ENCODE data around the gene NACC1. TPM values are rescaled to one million over a fixed set of nuclear protein-coding genes. Genes with fewer than 3 reads are reported as not detected.

Gene NACC1
- total RNA-seq, 1 donor from 2014 or later, result 62.1 TPM

- H3K4me3 Mint-ChIP-seq, result peak overlapping the region; percentile 21
Observed at GRCh38 chr19:13169769-13170168, 51.7 kb downstream of the NACC1 start.

GRCh38 chr19:13171146-13171545 is 53.1 kb downstream of the NACC1 start:
- Mint-ChIP-seq H3K36me3 (ENCODE audit: low read depth) (no peaks in the 10 kb centered on the region), H3K4me3 (peak overlapping the region; percentile 5), H3K27me3 (no peaks in the 10 kb centered on the region), H3K9me3 (no peaks in the 10 kb centered on the region), H3K4me1 (peaks cover 79% of the 10 kb centered on the region), H3K27ac (peak overlapping the region; percentile 98)
- CTCF ChIA-PET, result interaction anchor here (5.3 to 5.5 kb wide), 2 partner anchors 15 to 24 kb away, joined by 33 to 38 read pairs; no protein-coding TSS in a partner anchor
- POLR2A ChIA-PET, result interaction anchor here (0.7 to 11.6 kb wide), 5 partner anchors 11 to 24 kb away, joined by 3 to 258 read pairs (median 4); partner anchors contain the start of genes IER2 and STX10
- no peak for DNase-seq
- intact Hi-C loops (cut with micrococcal nuclease), result no loop called here
- TF ChIP-seq CTCF (IDR thresholded peaks at IDR 0.05), result no peak
- ATAC-seq (ENCODE audit: low read depth), result no peak

More at GRCh38 chr19:13169769-13170168, 51.7 kb downstream of the NACC1 start:
- Mint-ChIP-seq H3K27me3 (no peaks in the 10 kb centered on the region), H3K4me1 (peaks cover 91% of the 10 kb centered on the region), H3K27ac (peak overlapping the region; percentile 98), H3K9me3 (no peaks in the 10 kb centered on the region), H3K36me3 (ENCODE audit: low read depth) (no peaks in the 10 kb centered on the region)
- ChIA-PET POLR2A (interaction anchor here (0.5 to 11.6 kb wide), 9 partner anchors 10 to 99 kb away, joined by 3 to 413 read pairs (median 7); partner anchors contain the start of genes IER2 and STX10), CTCF (interaction anchor here (1.1 to 5.5 kb wide), 5 partner anchors 13 to 65 kb away, joined by 3 to 38 read pairs (median 3); partner anchors contain the start of genes IER2 and STX10)
- TF ChIP-seq CTCF (IDR thresholded peaks at IDR 0.05), result no peak
- no peak for ATAC-seq (ENCODE audit: low read depth)
- DNase-seq, result no peak
- intact Hi-C loops (cut with micrococcal nuclease), result no loop called here

DNA sequence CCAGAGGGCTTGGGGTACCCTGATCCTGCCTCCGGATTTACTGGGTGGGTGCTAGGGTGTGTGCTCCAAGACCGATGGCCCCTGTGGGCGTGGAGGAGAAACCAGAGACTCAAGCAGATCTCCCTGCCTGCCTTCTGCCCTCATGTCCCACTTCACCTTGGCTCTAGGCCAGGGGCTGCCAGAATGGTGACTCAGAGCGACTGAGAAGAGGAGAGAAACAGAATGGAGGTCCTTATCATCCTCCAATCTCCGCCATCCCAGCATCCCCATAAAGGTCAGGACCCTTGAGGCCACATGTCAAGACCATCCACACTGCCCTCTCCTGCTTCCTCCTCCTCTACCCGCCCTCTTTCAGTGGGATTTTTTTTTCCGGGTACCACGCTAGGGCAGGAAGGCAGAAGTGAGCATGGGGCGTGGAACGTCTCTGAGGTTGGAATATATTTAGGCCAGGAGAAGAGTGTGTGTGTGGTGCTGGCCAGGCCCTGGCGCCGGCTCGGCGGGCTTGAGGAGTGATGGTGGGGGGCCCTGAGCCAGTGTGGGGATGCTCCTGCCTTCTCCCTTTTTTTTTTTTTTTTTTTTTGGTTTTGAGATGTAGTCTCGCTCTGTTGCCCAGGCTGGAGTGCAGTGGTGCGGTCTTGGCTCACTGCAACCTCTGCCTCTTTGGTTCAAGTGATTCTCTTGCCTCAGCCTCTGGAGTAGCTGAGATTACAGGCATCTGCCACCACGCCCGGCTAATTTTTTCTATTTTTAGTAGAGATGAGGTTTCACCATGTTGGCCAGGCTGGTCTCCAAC is 54.5 kb downstream of the NACC1 start:
- TF ChIP-seq CTCF (IDR thresholded peaks at IDR 0.05), result no peak

GRCh38 chr19:13173139-13173737 is 55.2 kb downstream of the NACC1 start:
- Mint-ChIP-seq H3K9me3 (no peaks in the 10 kb centered on the region), H3K4me1 (peaks cover 71% of the 10 kb centered on the region), H3K27me3 (no peaks in the 10 kb centered on the region), H3K36me3 (ENCODE audit: low read depth) (no peaks in the 10 kb centered on the region), H3K27ac (peak overlapping the region; percentile 88), H3K4me3 (peak overlapping the region; percentile 69)
- POLR2A ChIA-PET, result interaction anchor here (0.5 to 2.1 kb wide), 8 partner anchors 9 to 1347 kb away, joined by 3 to 17 read pairs (median 6); no protein-coding TSS in a partner anchor
- ATAC-seq (ENCODE audit: low read depth) (no peak), DNase-seq (no peak)
- CTCF ChIA-PET, result interaction anchor here (1.2 kb wide), 1 partner anchor 17 kb away, joined by 3 read pairs; no protein-coding TSS in a partner anchor
- no peak for TF ChIP-seq CTCF (IDR thresholded peaks at IDR 0.05)
- intact Hi-C loops (cut with micrococcal nuclease), result no loop called here

More for the DNA sequence above, 54.5 kb downstream of the NACC1 start:
- H3K9me3 Mint-ChIP-seq, result no peaks in the 10 kb centered on the region
- peak; percentile 16 for ATAC-seq (ENCODE audit: low read depth)
- intact Hi-C loops (cut with micrococcal nuclease), result no loop called here
- H3K27ac Mint-ChIP-seq, result peak overlapping the region; percentile 88
- H3K27me3 Mint-ChIP-seq, result no peaks in the 10 kb centered on the region
- no peak for DNase-seq
- H3K4me3 Mint-ChIP-seq, result peak overlapping the region; percentile 69
- peaks cover 74% of the 10 kb centered on the region for H3K4me1 Mint-ChIP-seq
- H3K36me3 Mint-ChIP-seq (ENCODE audit: low read depth), result no peaks in the 10 kb centered on the region
- CTCF ChIA-PET, result no interaction called here
- POLR2A ChIA-PET, result interaction anchor here (0.5 to 2.1 kb wide), 9 partner anchors 9 to 1347 kb away, joined by 3 to 17 read pairs (median 6); no protein-coding TSS in a partner anchor
